Smooth muscle cell of trachea (primary cell): Measurements from ENCODE around the gene KLK2. TPM values are rescaled to one million over a fixed set of nuclear protein-coding genes. Genes with fewer than 3 reads are reported as not detected.

ENCODE experiments used
- total RNA-seq: library from RNA; depleted of rRNA; stranded (reverse); fragments of >200 nt; gene quantifications from 2 replicates; pipeline ENCODE4 v1.2.1, GENCODE V29; 2014

The KLK2 gene
- total RNA-seq = not detected in 2 replicates

GRCh38 chr19:50873056-50873455, at the start of gene KLK2:
TSS of gene KLK2 (plus strand) at chr19:50873439. CDS start at chr19:50873474, 35 bp downstream.

GRCh38 chr19:50833117-50833801, 40.0 kb upstream of the KLK2 start, which contains the start of gene KLK15:
TSS of gene KLK15 (minus strand) at chr19:50833574. CDS start at chr19:50831492, 2,082 bp downstream.

GRCh38 chr19:50854636-50855410, 18.4 kb upstream of the KLK2 start, which contains the start of gene KLK3:
TSS of gene KLK3 (plus strand) at chr19:50854915. CDS start at chr19:50854956, 41 bp downstream.

GRCh38 chr19:50911206-50912101, 38.2 kb downstream of the KLK2 start, which contains the start of gene KLK4:
TSS of gene KLK4 (minus strand) at chr19:50911395. CDS start at chr19:50910738, 657 bp downstream.

Other genes starting within 250 kb of the KLK2 start
- gene SYT3, start 233.6 kb upstream of the KLK2 start, total RNA-seq = under 0.01 and 0.17 TPM in 2 replicates
- not detected in 2 replicates for gene C19orf81, start 224.0 kb upstream of the KLK2 start, total RNA-seq
- gene SHANK1, start 153.6 kb upstream of the KLK2 start, total RNA-seq = 7.3 and 8.6 TPM in 2 replicates
- gene CLEC11A, start 150.1 kb upstream of the KLK2 start, total RNA-seq = 64.9 and 117 TPM in 2 replicates
- not detected in 2 replicates for gene GPR32, start 103.0 kb upstream of the KLK2 start, total RNA-seq
- gene ACP4, start 83.0 kb upstream of the KLK2 start, total RNA-seq = not detected in 2 replicates
- gene KLK1, start 49.7 kb upstream of the KLK2 start, total RNA-seq = not detected in 2 replicates
- not detected in 2 replicates for gene KLK15, start 39.9 kb upstream of the KLK2 start, total RNA-seq
- gene KLK3, start 18.5 kb upstream of the KLK2 start, total RNA-seq = not detected in 2 replicates
- gene KLK4, start 38.0 kb downstream of the KLK2 start, total RNA-seq = not detected in 2 replicates
- not detected in 2 replicates for gene KLK5, start 79.6 kb downstream of the KLK2 start, total RNA-seq
- not detected in 2 replicates for gene KLK6, start 96.2 kb downstream of the KLK2 start, total RNA-seq
- gene KLK7, start 110.5 kb downstream of the KLK2 start, total RNA-seq = not detected in 2 replicates
- gene KLK8, start 128.2 kb downstream of the KLK2 start, total RNA-seq = not detected in 2 replicates
- not detected in 2 replicates for gene KLK10, start 146.3 kb downstream of the KLK2 start, total RNA-seq
- not detected in 2 replicates for gene KLK11, start 153.2 kb downstream of the KLK2 start, total RNA-seq
- not detected in 2 replicates for gene KLK12, start 161.6 kb downstream of the KLK2 start, total RNA-seq
- not detected in 2 replicates for gene KLK13, start 191.7 kb downstream of the KLK2 start, total RNA-seq
- 0.17 TPM in 1 of 2 replicates, not detected in the other for gene KLK14, start 209.4 kb downstream of the KLK2 start, total RNA-seq
- gene CTU1, start 235.0 kb downstream of the KLK2 start, total RNA-seq = 6.8 and 12.9 TPM in 2 replicates